HepG2 (cell line): Measurements from ENCODE around the gene TBC1D16. TPM values are rescaled to one million over a fixed set of nuclear protein-coding genes. Genes with fewer than 3 reads are reported as not detected.
A peak's percentile ranks its signal among the peaks of the same experiment; 100 is the strongest.

Source experiments
- ARID2 ChIP-seq: sonication (generic); formaldehyde crosslinking; IDR thresholded peaks from 2 replicates; pipeline ENCODE4 v1.8.1; 2022; ENCODE audit warnings: mild to moderate bottlenecking, missing genetic modification reagents, borderline replicate concordance
- ATF3 ChIP-seq: sonication (generic); formaldehyde crosslinking; IDR thresholded peaks from 2 replicates; pipeline ENCODE4 v1.4.0; 2020; ENCODE audit warnings: missing genetic modification reagents
- BCLAF1 ChIP-seq: fragments of 450-650 bp; IDR thresholded peaks from 2 replicates; pipeline ENCODE4 v1.6.1; 2017; ENCODE audit warnings: mild to moderate bottlenecking
- ESRRA ChIP-seq: sonication (generic); formaldehyde crosslinking; IDR thresholded peaks from 2 replicates; pipeline ENCODE4 v1.5.1; 2020; ENCODE audit warnings: mild to moderate bottlenecking, low read depth, missing genetic modification reagents
- KMT2A ChIP-seq: sonication (generic); formaldehyde crosslinking; IDR thresholded peaks from 2 replicates; pipeline ENCODE4 v1.4.0; 2020; ENCODE audit warnings: missing genetic modification reagents
- NFIB ChIP-seq: sonication (generic); formaldehyde crosslinking; IDR thresholded peaks from 2 replicates; pipeline ENCODE4 v1.9.0; 2021; ENCODE audit warnings: missing genetic modification reagents, mild to moderate bottlenecking, borderline replicate concordance
- RFXAP ChIP-seq: sonication (generic); formaldehyde crosslinking; IDR thresholded peaks from 2 replicates; pipeline ENCODE4 v1.4.0; 2020; ENCODE audit warnings: missing genetic modification reagents, borderline replicate concordance
- SKIL ChIP-seq: sonication (generic); formaldehyde crosslinking; IDR thresholded peaks from 2 replicates; pipeline ENCODE4 v1.8.0; 2022; ENCODE audit warnings: missing genetic modification reagents, mild to moderate bottlenecking, moderate library complexity, borderline replicate concordance
- SMC3 ChIP-seq: IDR thresholded peaks from 2 replicates; pipeline ENCODE4 v1.6.1; 2011; ENCODE audit warnings: low read length, improper control_type of control experiment
- ZIK1 ChIP-seq: sonication (generic); formaldehyde crosslinking; IDR thresholded peaks from 2 replicates; pipeline ENCODE4 v1.5.0; 2020; ENCODE audit warnings: mild to moderate bottlenecking, low read depth, missing genetic modification reagents, borderline replicate concordance
- ZNF33B ChIP-seq: sonication (generic); formaldehyde crosslinking; IDR thresholded peaks from 2 replicates; pipeline ENCODE4 v1.5.1; 2020; ENCODE audit warnings: mild to moderate bottlenecking, missing genetic modification reagents
- ZNF546 ChIP-seq: sonication (generic); formaldehyde crosslinking; conservative IDR thresholded peaks from 2 replicates; pipeline ENCODE4 v1.8.1; 2023; ENCODE audit warnings: mild to moderate bottlenecking, missing genetic modification reagents
- ZNF558 ChIP-seq: sonication (generic); formaldehyde crosslinking; IDR thresholded peaks from 2 replicates; pipeline ENCODE4 v1.9.0; 2022; ENCODE audit warnings: mild to moderate bottlenecking, missing genetic modification reagents, borderline replicate concordance
- ZNF567 ChIP-seq: sonication (generic); formaldehyde crosslinking; IDR thresholded peaks from 2 replicates; pipeline ENCODE4 v1.8.1; 2023; ENCODE audit warnings: mild to moderate bottlenecking, missing genetic modification reagents, borderline replicate concordance
- ZNF570 ChIP-seq: sonication (generic); formaldehyde crosslinking; IDR thresholded peaks from 2 replicates; pipeline ENCODE4 v1.4.0; 2020; ENCODE audit warnings: mild to moderate bottlenecking, missing genetic modification reagents, borderline replicate concordance
- ZNF660 ChIP-seq: sonication (generic); formaldehyde crosslinking; IDR thresholded peaks from 2 replicates; pipeline ENCODE4 v1.5.1; 2020; ENCODE audit warnings: mild to moderate bottlenecking, low read depth, missing genetic modification reagents, borderline replicate concordance
- ZNF768 ChIP-seq: sonication (generic); formaldehyde crosslinking; IDR thresholded peaks from 2 replicates; pipeline ENCODE4 v1.4.0; 2020; ENCODE audit warnings: missing genetic modification reagents
- polyA plus RNA-seq, 8 experiments: library from polyadenylated mRNA; depleted of rRNA in 3 of 8; stranded (reverse) in 7 of 8; unstranded in 1 of 8; fragments of >200 nt; fragmentation: Illumina TruSeq in 4 of 8; extraction: Trizol in 4 of 8; gene quantifications; 2 replicates each; pipeline versions ENCODE4 v1.2.1 to v1.2.3, GENCODE V29; 2011 to 2016; ENCODE audit warnings: low read depth in 4 of 8, missing spikeins in 1 of 8, mixed read lengths in 1 of 8; ENCODE audit not compliant: insufficient read depth in 1 of 8
- total RNA-seq, 5 experiments: library from RNA; depleted of rRNA; stranded (reverse); fragments of >200 nt; fragmentation: Illumina TruSeq; extraction: Trizol; gene quantifications; 2 replicates each; pipeline ENCODE4 v1.2.3, GENCODE V29; 2016; ENCODE audit warnings: low read depth in 1 of 5
- TF ChIP-seq, protein P1 (sequence below): sonication (generic); formaldehyde crosslinking; IDR thresholded peaks from 2 replicates; pipeline ENCODE4 v1.4.0; 2020; ENCODE audit warnings: mild to moderate bottlenecking, missing genetic modification reagents, borderline replicate concordance

Gene TBC1D16
- total and polyA plus RNA-seq, 2 of the 13 experiments (the other 11 are each of a cell fraction or from before 2014, with no cell fraction given), result 14.9 to 24.9 TPM

DNA sequence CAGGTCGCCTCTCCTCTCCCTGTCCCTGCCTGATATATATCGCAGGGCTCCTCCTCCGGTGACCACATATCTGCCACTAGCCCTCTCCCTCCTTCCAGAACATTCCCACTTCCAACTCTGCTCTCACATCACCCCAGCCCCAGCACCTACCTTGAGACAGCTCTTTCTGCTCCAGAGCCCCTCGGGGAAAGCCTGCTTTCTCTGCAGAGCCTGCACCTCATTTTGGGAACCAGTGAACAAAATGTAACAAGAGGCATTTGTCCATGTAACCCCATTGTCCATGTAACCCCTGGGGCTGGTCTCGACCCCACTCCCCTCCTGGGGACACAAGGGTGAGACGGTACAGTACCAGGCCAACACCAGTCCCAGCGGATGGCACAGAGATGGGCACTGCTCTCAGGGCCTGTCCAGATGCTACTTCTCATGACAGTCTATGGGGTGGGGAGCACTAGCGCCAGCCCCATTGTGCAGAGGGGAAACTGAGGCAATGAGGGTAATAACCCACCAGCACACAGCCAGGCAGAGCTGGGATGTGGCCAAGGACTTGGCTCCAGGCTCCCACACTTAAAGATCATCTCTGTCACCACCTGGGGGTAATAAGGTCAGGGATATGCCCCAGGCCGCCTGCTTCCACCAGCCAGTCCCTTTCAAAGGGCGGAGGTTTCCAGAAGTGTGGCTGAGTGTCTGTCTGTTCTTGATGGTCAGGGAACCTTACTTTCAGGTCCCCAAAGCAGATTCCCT lies 42.9 kb downstream of the TBC1D16 start (continued):
- TF ChIP-seq BCLAF1 (no peak), ZNF768 (CRISPR knock-in tag) (no peak), ZNF570 (CRISPR knock-in tag) (no peak), ZIK1 (CRISPR knock-in tag) (no peak), ARID2 (CRISPR knock-in tag) (peak; percentile 27; the same call in 1 of the 2 replicates), SMC3 (no peak), KMT2A (CRISPR knock-in tag) (no peak), NFIB (CRISPR knock-in tag) (no peak), RFXAP (CRISPR knock-in tag) (no peak), ZNF558 (CRISPR knock-in tag) (0 out of 2 replicates have a peak, but pooled peaks have one; percentile 21), ZNF33B (no peak; the same call in 1 of the 2 replicates), ATF3 (CRISPR knock-in tag) (no peak; the same call in 1 of the 2 replicates), ZNF567 (0 out of 2 replicates have a peak, but pooled peaks have one; percentile 57), ZNF546 (CRISPR knock-in tag) (no peak), ESRRA (CRISPR knock-in tag) (no peak), SKIL (CRISPR knock-in tag) (no peak), ZNF660 (CRISPR knock-in tag) (no peak)
- TF ChIP-seq, protein P1, sequence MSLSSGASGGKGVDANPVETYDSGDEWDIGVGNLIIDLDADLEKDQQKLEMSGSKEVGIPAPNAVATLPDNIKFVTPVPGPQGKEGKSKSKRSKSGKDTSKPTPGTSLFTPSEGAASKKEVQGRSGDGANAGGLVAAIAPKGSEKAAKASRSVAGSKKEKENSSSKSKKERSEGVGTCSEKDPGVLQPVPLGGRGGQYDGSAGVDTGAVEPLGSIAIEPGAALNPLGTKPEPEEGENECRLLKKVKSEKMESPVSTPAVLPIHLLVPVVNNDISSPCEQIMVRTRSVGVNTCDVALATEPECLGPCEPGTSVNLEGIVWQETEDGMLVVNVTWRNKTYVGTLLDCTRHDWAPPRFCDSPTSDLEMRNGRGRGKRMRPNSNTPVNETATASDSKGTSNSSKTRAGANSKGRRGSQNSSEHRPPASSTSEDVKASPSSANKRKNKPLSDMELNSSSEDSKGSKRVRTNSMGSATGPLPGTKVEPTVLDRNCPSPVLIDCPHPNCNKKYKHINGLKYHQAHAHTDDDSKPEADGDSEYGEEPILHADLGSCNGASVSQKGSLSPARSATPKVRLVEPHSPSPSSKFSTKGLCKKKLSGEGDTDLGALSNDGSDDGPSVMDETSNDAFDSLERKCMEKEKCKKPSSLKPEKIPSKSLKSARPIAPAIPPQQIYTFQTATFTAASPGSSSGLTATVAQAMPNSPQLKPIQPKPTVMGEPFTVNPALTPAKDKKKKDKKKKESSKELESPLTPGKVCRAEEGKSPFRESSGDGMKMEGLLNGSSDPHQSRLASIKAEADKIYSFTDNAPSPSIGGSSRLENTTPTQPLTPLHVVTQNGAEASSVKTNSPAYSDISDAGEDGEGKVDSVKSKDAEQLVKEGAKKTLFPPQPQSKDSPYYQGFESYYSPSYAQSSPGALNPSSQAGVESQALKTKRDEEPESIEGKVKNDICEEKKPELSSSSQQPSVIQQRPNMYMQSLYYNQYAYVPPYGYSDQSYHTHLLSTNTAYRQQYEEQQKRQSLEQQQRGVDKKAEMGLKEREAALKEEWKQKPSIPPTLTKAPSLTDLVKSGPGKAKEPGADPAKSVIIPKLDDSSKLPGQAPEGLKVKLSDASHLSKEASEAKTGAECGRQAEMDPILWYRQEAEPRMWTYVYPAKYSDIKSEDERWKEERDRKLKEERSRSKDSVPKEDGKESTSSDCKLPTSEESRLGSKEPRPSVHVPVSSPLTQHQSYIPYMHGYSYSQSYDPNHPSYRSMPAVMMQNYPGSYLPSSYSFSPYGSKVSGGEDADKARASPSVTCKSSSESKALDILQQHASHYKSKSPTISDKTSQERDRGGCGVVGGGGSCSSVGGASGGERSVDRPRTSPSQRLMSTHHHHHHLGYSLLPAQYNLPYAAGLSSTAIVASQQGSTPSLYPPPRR (CRISPR knock-in tag), result no peak
